ENCODE data around the gene STXBP6. TPM values are rescaled to one million over a fixed set of nuclear protein-coding genes. Genes with fewer than 3 reads are reported as not detected.

STXBP6 gene
- total RNA-seq, 1 experiment from 2014 or later = not detected

- no peaks in the 10 kb centered on the region for H3K36me3 ChIP-seq (ENCODE audit: control insufficient read depth, insufficient read depth, low read length)
- POLR2A ChIA-PET = no interaction called here
- no peak for DNase-seq (ENCODE audit: low read depth, low spot score)
- in situ Hi-C loops (cut with HindIII; ENCODE audit: low pct_unique_long_range_greater_than_20kb, low sequenced_read_pairs) = no loop called here
- TF ChIP-seq REST (IDR thresholded peaks at IDR 0.05; ENCODE audit: insufficient read depth in 1 of 2, low read depth in 2 of 2, low read length in 1 of 2) = no peak
- no peak for TF ChIP-seq POLR2AphosphoS5 (IDR thresholded peaks at IDR 0.05; ENCODE audit: low read depth, low read length)
- TF ChIP-seq SIN3A (IDR thresholded peaks at IDR 0.05; ENCODE audit: borderline replicate concordance, insufficient read depth, low read depth, low read length) = no peak
- no peak for TF ChIP-seq TCF7L2 (IDR thresholded peaks at IDR 0.05; ENCODE audit: low read depth, low read length)
- no peak for TF ChIP-seq CTCF (IDR thresholded peaks at IDR 0.05)
- H3K4me3 ChIP-seq (ENCODE audit: low read depth in 2 of 2, low read length in 2 of 2) = no peak overlapping the region
- no peak for ATAC-seq
- H3K27me3 ChIP-seq (ENCODE audit: control insufficient read depth, insufficient read depth, low read length) = no peaks in the 10 kb centered on the region
- H3K9me3 ChIP-seq (ENCODE audit: control insufficient read depth, insufficient read depth, low read depth, low read length) = no peaks in the 10 kb centered on the region
- CTCF ChIA-PET = no interaction called here
- intact Hi-C loops (cut with micrococcal nuclease; ENCODE audit: unreplicated experiment) = no loop called here
- H3K27ac ChIP-seq (ENCODE audit: low read length) = no peak overlapping the region
- H3K4me1 ChIP-seq (ENCODE audit: control insufficient read depth, insufficient read depth, low read length) = no peaks in the 10 kb centered on the region
- BruUV-seq (replicated peaks) = no TSS peak
These were observed 83.9 kb downstream of the STXBP6 start for GRCh38 chr14:24965934-24966578.

- Histone ChIP-seq H3K36me3 (ENCODE audit: control insufficient read depth, insufficient read depth, low read length) (no peaks in the 10 kb centered on the region), H3K4me1 (ENCODE audit: control insufficient read depth, insufficient read depth, low read length) (no peaks in the 10 kb centered on the region), H3K4me3 (ENCODE audit: low read depth in 2 of 2, low read length in 2 of 2) (no peak overlapping the region), H3K9me3 (ENCODE audit: control insufficient read depth, insufficient read depth, low read depth, low read length) (no peaks in the 10 kb centered on the region), H3K27me3 (ENCODE audit: control insufficient read depth, insufficient read depth, low read length) (no peaks in the 10 kb centered on the region), H3K27ac (ENCODE audit: low read length) (no peak overlapping the region)
- CTCF ChIA-PET = no interaction called here
- no peak for ATAC-seq
- in situ Hi-C loops (cut with HindIII; ENCODE audit: low pct_unique_long_range_greater_than_20kb, low sequenced_read_pairs) = no loop called here
- no peak for DNase-seq (ENCODE audit: low read depth, low spot score)
- BruUV-seq (replicated peaks) = no TSS peak
- POLR2A ChIA-PET = no interaction called here
- intact Hi-C loops (cut with micrococcal nuclease; ENCODE audit: unreplicated experiment) = no loop called here
- no peak for TF ChIP-seq POLR2AphosphoS5 (IDR thresholded peaks at IDR 0.05; ENCODE audit: low read depth, low read length)
- no peak for TF ChIP-seq REST (IDR thresholded peaks at IDR 0.05; ENCODE audit: insufficient read depth in 1 of 2, low read depth in 2 of 2, low read length in 1 of 2)
- no peak for TF ChIP-seq SIN3A (IDR thresholded peaks at IDR 0.05; ENCODE audit: borderline replicate concordance, insufficient read depth, low read depth, low read length)
- TF ChIP-seq CTCF (IDR thresholded peaks at IDR 0.05) = no peak
- no peak for TF ChIP-seq TCF7L2 (IDR thresholded peaks at IDR 0.05; ENCODE audit: low read depth, low read length)
These were observed 84.4 kb downstream of the STXBP6 start for GRCh38 chr14:24965578-24965933.
